Measurements from ENCODE around the gene ZBTB12. TPM values are rescaled to one million over a fixed set of nuclear protein-coding genes. Genes with fewer than 3 reads are reported as not detected.

Gene ZBTB12
- total and polyA plus RNA-seq, 10 donors = 1.3 to 4.6 (median 3.9) TPM

DNA sequence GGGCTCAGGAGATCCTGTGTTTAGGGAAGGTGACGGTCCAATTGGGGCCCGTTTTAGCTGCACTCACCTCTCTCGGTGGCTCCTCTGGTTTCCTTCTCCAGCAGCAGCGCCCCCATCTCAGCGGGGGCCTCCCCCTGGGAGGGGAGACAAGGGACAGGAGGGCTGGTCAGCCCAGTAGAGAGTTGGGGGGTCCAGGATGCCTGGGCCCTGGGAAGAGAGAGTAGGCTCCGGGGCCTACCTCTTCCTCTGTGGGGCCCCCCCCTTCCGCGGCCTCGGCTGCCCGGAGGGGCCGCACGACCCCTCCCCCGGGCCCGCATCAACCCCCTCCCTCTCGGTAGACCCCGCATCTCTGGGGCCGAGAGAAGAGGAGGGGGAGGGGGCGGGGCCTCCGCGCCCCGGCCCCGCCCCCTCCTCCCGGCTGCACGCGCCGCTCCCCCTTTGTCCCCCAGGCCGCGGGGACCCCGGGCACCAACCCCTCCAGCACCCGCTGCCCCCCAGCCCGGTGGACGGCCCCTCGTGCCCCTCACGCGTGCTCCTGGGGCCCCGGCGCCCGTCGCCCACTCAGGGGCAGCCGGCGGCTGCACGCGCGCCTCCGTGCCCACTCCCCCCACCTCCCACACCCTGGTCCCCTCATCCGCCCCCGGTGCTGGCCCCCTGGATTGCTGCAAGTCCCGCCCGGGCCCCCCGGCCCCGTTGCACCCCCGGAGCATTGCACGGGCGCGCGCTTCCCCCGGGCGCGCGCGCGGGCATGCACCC is 4.9 kb downstream of the ZBTB12 start:
- peak overlapping the region; percentile 63 to 90 (median 86) for H3K27ac ChIP-seq
- H3K27me3 ChIP-seq (replicated peaks in 1 of 7) = no peaks in the 10 kb centered on the region
- WGBS, 5 donors = 0 to 2% (median 1%) methylated on average over 9 to 53 of the region's 62 CpGs
- no peak for DNase-seq
- peak overlapping the region; percentile 73 to 100 (median 96) for H3K4me3 ChIP-seq
- intact Hi-C loops (cut with DNase I; ENCODE audit: low total_unique reads) = no loop called here
- TF ChIP-seq POLR2AphosphoS5 (IDR thresholded peaks at IDR 0.05) (no peak), POLR2A (IDR thresholded peaks at IDR 0.05) (no peak), CTCF (IDR thresholded peaks at IDR 0.05 in 8 of 11, conservative IDR thresholded peaks at IDR 0.05 in 3 of 11) (no peak)
- peaks cover 29 to 55% (median 46%) of the 10 kb centered on the region in 6 donors for H3K4me1 ChIP-seq
- H3K9me3 ChIP-seq = no peaks in the 10 kb centered on the region
- peaks cover 0 to 44% (median 32%) of the 10 kb centered on the region in 6 donors for H3K36me3 ChIP-seq

DNA sequence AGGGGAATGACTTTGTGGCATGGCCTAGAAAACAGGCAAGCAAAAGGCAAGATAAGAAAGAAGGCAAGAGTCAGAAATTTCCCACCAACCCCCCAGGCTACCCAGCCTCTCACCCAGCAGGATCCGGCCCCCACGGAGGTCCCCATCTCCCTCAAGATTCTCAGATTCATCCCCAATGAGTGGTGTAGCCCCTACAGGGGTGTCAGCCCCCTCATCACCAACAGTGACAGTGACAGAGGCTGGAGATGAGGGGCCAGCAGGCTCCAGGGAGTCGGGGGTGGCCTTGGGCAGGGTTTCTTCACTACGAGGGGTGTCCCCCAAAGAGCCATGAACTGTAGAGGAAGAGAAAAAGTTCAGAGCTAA is 5.4 kb downstream of the ZBTB12 start:
- TF ChIP-seq CTCF (IDR thresholded peaks at IDR 0.05 in 8 of 11, conservative IDR thresholded peaks at IDR 0.05 in 3 of 11) (no peak), POLR2AphosphoS5 (IDR thresholded peaks at IDR 0.05) (no peak), POLR2A (IDR thresholded peaks at IDR 0.05) (no peak)
- peak; percentile 72 for DNase-seq
- no peaks in the 10 kb centered on the region for H3K9me3 ChIP-seq
- no peaks in the 10 kb centered on the region for H3K27me3 ChIP-seq (replicated peaks in 1 of 7)
- peaks cover 0 to 49% (median 37%) of the 10 kb centered on the region in 6 donors for H3K36me3 ChIP-seq
- 39 to 51% (median 48%) methylated on average over 4 of the region's 4 CpGs for WGBS, 5 donors
- peak overlapping the region; percentile 73 to 100 (median 96) for H3K4me3 ChIP-seq
- intact Hi-C loops (cut with DNase I; ENCODE audit: low total_unique reads) = no loop called here
- H3K4me1 ChIP-seq = peaks cover 28 to 54% (median 46%) of the 10 kb centered on the region in 6 donors
- H3K27ac ChIP-seq = peak overlapping the region; percentile 63 to 90 (median 86)

DNA sequence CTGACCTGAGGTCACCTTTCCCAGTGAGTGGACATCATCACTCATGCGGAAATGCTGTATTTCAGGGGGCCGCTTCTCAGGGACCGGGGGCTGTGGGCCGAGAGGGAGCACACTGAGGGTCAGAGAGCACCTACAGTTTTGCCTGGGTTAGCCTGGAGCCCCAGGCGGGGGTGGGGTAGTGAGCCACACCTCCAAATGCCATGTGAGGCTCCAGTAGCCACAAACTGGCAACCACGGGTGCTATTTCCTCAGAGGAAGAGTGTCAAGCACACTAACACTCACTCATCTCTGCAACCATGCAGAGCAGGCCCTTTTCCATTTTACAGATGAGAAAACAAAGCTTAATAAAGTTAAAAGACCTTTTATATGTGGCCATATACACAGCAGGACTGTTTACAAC is 9.1 kb downstream of the ZBTB12 start:
- Histone ChIP-seq H3K4me3 (no peak overlapping the region), H3K4me1 (peaks cover 8 to 26% (median 12%) of the 10 kb centered on the region in 6 donors), H3K27me3 (replicated peaks in 1 of 7) (no peaks in the 10 kb centered on the region), H3K27ac (no peak overlapping the region), H3K36me3 (peaks cover 0 to 86% (median 57%) of the 10 kb centered on the region in 6 donors), H3K9me3 (no peaks in the 10 kb centered on the region)
- no peak for DNase-seq
- intact Hi-C loops (cut with DNase I; ENCODE audit: low total_unique reads) = no loop called here
- no peak for TF ChIP-seq POLR2AphosphoS5 (IDR thresholded peaks at IDR 0.05)
- TF ChIP-seq CTCF (IDR thresholded peaks at IDR 0.05 in 8 of 11, conservative IDR thresholded peaks at IDR 0.05 in 3 of 11) = no peak
- no peak for TF ChIP-seq POLR2A (IDR thresholded peaks at IDR 0.05)
- WGBS, 5 donors = 58 to 100% (median 76%) methylated on average over 2 to 6 of the region's 6 CpGs

DNA sequence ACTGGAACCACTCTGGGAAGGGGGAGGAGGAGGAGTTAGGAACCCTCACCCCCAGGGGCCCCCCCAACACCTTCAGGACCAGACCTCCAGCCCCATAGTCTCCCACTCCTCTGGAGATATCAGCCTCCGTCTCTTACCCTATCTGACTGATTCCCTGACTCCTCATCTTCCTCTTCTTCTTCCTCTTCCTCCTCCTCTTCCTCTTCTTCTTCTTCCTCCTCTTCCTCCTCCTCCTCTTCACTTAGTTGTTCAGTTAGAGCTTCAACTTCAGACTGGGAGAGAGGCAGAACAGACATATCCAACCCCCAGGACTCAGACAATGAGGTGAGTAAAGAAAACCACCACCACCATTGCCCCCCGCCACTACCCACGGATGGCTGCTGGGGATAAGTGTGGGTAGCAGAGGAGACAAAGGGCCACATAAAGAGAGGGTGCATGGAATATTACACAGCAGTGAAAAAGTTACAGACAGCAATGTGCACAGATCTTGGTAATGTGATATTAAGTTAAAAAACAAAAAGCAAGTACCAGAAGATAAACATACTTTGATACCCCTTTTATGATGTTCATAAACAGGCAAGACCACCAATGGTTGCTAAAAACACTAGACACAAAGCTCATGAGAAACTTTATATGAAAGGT is 12.4 kb downstream of the ZBTB12 start:
- 85 to 94% (median 90%) methylated on average over 3 of the region's 3 CpGs for WGBS, 5 donors
- intact Hi-C loops (cut with DNase I; ENCODE audit: low total_unique reads) = no loop called here
- Histone ChIP-seq H3K4me3 (no peak overlapping the region), H3K27ac (no peak overlapping the region), H3K27me3 (replicated peaks in 1 of 7) (no peaks in the 10 kb centered on the region), H3K36me3 (peaks cover 7 to 100% (median 81%) of the 10 kb centered on the region in 6 donors), H3K4me1 (peaks cover 0 to 8% (median 0%) of the 10 kb centered on the region in 6 donors), H3K9me3 (no peaks in the 10 kb centered on the region)
- no peak for TF ChIP-seq POLR2AphosphoS5 (IDR thresholded peaks at IDR 0.05)
- no peak for TF ChIP-seq CTCF (IDR thresholded peaks at IDR 0.05 in 8 of 11, conservative IDR thresholded peaks at IDR 0.05 in 3 of 11)
- TF ChIP-seq POLR2A (IDR thresholded peaks at IDR 0.05) = no peak
- no peak for DNase-seq

Measured in spleen (tissue), 11 donors.